Measurements from ENCODE around the gene CRYGN. TPM values are rescaled to one million over a fixed set of nuclear protein-coding genes. Genes with fewer than 3 reads are reported as not detected.

The CRYGN gene
- total RNA-seq, 2 donors from 2014 or later = 0.35 TPM; not detected in 1

DNA sequence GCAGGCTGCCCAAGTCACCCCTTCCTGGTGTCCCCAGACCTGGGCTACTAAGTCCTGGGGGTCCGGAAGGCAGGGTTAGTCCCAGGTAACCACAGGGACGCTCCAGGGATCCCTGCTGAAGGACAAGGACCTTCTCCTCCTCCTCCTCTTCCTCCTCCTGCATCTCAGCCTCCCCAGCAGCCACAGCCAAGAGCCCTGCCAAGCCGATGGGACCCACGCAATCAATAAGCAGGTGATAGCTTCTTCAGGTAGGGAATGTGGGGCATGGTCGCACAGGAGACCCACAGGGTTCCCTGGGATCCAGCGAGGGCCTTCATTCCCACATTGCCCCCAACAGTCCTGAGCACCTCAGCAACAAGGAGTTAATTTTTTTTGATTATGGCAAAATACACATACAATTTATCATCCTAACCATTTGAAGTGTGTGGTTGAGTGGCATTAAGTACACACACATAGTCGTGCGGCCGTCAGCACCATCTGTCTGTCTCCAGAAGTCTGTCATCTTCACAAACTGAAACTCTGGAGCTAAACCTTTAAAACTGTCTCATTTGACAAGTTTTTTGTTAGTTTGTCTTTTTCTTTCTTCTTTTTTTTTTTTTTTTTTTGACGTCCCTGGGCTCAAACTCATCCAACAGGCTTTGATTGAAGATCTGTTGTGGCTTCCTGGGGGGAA, 12.1 kb downstream of the CRYGN start:
- H3K36me3 ChIP-seq = no peaks in the 10 kb centered on the region
- H3K4me3 ChIP-seq = no peak overlapping the region
- no peaks in the 10 kb centered on the region for H3K9me3 ChIP-seq
- ATAC-seq (ENCODE audit: insufficient number of reproducible peaks, low FRiP score, low read depth) (no peak), DNase-seq (ENCODE audit: low spot score) (no peak)
- TF ChIP-seq, protein P1, sequence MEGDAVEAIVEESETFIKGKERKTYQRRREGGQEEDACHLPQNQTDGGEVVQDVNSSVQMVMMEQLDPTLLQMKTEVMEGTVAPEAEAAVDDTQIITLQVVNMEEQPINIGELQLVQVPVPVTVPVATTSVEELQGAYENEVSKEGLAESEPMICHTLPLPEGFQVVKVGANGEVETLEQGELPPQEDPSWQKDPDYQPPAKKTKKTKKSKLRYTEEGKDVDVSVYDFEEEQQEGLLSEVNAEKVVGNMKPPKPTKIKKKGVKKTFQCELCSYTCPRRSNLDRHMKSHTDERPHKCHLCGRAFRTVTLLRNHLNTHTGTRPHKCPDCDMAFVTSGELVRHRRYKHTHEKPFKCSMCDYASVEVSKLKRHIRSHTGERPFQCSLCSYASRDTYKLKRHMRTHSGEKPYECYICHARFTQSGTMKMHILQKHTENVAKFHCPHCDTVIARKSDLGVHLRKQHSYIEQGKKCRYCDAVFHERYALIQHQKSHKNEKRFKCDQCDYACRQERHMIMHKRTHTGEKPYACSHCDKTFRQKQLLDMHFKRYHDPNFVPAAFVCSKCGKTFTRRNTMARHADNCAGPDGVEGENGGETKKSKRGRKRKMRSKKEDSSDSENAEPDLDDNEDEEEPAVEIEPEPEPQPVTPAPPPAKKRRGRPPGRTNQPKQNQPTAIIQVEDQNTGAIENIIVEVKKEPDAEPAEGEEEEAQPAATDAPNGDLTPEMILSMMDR (IDR thresholded peaks at IDR 0.05) = no peak
- H3K27me3 ChIP-seq (replicated peaks; ENCODE audit: insufficient read depth) = no peaks in the 10 kb centered on the region
- H3K27ac ChIP-seq = peak overlapping the region in 1 of 2 donors; percentile 28
- peaks cover 23 to 53% of the 10 kb centered on the region in 2 donors for H3K4me1 ChIP-seq (ENCODE audit: control insufficient read depth in 1 of 2, low read depth in 2 of 2)

DNA sequence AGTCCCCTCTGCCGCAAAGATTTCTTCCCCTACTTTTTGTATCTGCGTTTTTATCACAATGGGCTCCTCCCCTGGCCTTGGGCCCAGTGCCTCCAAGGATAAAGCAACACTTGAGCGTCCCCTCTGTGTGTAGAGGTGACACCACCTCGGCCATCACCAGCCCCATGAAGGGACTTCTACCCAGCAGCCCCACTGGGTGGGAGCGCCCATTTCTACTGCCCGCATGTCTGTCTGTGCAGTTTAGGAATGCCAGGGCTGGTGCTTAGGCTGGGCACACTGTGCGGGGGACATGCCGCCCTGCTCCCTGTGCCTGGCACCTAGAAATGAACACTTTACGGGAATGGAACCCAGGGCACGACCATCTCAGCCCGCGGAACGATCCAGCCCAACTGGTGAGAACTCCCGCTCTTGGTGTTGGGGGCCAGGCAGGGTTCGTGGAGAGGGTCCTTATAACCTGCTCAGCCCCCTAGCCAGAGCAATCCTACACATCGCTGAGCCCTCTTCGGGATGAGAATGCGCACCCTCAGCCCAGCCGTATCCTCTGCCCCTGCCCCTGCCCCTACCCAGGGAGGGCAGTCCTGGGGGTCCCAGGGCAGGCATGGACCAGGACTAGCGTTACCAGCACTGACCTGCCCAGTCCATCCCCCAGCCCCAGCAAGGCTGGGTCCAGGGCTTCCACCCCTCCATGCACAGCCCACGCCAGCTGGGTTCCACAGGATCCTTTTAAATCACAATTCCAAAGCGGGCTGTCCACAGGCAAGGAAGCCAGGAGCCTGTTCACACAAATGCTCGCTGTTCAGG, 12.8 kb downstream of the CRYGN start:
- DNase-seq (ENCODE audit: low spot score) (no peak), ATAC-seq (ENCODE audit: insufficient number of reproducible peaks, low FRiP score, low read depth) (no peak)
- no peaks in the 10 kb centered on the region for H3K36me3 ChIP-seq
- peaks cover 23 to 53% of the 10 kb centered on the region in 2 donors for H3K4me1 ChIP-seq (ENCODE audit: control insufficient read depth in 1 of 2, low read depth in 2 of 2)
- TF ChIP-seq, protein P1 (IDR thresholded peaks at IDR 0.05) = no peak
- H3K27ac ChIP-seq = peak overlapping the region in 1 of 2 donors; percentile 56
- peaks cover 4% of the 10 kb centered on the region for H3K9me3 ChIP-seq
- peak overlapping the region; percentile 59 for H3K4me3 ChIP-seq
- no peaks in the 10 kb centered on the region for H3K27me3 ChIP-seq (replicated peaks; ENCODE audit: insufficient read depth)

DNA sequence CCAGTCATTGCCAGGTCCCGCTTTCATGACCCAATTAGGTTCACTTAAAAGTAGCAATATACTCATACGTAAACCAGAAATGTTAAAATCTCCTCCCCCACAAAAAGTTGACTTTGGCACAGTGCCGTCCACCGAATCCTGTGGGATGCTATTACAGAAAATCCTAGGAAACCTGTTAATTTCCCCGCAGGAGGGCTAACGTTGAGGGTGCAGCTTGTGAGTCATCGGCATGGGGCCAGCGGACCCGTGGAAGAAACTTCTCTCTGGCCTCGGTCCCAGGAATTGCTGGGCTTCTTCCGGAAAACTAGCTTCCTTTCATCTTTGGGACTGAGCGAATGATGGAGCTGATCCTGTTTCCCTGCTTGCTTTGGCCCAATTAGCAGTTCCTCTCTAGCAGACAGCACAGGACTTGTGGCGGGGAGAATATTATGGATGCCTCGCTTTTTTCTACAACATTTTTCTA, 13.5 kb downstream of the CRYGN start:
- H3K4me3 ChIP-seq = peak overlapping the region; percentile 59
- H3K27ac ChIP-seq = peak overlapping the region in 1 of 2 donors; percentile 56
- H3K36me3 ChIP-seq = no peaks in the 10 kb centered on the region
- H3K9me3 ChIP-seq = peaks cover 6% of the 10 kb centered on the region
- ATAC-seq (ENCODE audit: insufficient number of reproducible peaks, low FRiP score, low read depth) (peak; percentile 66), DNase-seq (ENCODE audit: low spot score) (peak; percentile 34)
- H3K27me3 ChIP-seq (replicated peaks; ENCODE audit: insufficient read depth) = no peaks in the 10 kb centered on the region
- H3K4me1 ChIP-seq (ENCODE audit: control insufficient read depth in 1 of 2, low read depth in 2 of 2) = peaks cover 23 to 53% of the 10 kb centered on the region in 2 donors
- TF ChIP-seq, protein P1 (IDR thresholded peaks at IDR 0.05) = no peak

DNA sequence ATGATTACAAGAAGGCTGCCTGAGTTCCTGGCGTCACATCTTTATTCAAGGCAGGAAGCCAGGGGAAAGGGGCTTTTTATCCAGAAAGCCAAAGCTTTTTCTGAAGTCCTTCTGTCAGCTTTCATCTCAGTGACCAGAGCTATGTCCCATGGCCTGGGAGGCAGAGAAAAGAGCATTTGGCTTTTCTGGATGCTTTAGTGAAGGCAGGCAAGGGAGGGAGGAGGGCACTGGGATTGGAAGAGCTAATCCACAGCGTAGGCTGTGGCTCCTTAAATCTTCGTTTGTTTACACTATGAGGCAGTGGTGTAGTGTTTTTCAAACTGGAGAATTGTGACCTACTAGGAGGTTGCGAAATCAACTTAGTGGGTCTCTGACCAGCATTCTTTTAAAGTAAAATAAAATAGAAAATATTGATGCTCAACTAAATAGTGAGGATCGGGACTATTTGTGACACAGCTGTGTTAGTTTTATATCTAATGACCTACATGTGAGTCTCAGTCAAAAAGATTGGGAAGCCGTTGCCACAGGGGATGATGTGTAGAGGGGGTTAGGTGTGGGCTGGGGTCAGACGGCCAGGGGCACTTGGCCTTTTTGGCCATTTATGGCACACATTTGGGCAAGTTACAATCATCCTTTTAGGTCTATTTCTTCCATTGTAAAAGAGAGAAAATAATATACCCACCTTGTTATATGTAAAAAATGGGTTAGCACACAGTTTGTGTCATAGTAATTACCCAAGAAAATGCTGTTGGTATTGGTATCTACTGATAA, 14.1 kb downstream of the CRYGN start:
- peaks cover 23 to 53% of the 10 kb centered on the region in 2 donors for H3K4me1 ChIP-seq (ENCODE audit: control insufficient read depth in 1 of 2, low read depth in 2 of 2)
- H3K36me3 ChIP-seq = no peaks in the 10 kb centered on the region
- peaks cover 6% of the 10 kb centered on the region for H3K9me3 ChIP-seq
- DNase-seq (ENCODE audit: low spot score) (no peak), ATAC-seq (ENCODE audit: insufficient number of reproducible peaks, low FRiP score, low read depth) (peak; percentile 51)
- H3K27me3 ChIP-seq (replicated peaks; ENCODE audit: insufficient read depth) = no peaks in the 10 kb centered on the region
- peak overlapping the region; percentile 59 for H3K4me3 ChIP-seq
- TF ChIP-seq, protein P1 (IDR thresholded peaks at IDR 0.05) = no peak
- peak overlapping the region in 1 of 2 donors; percentile 56 for H3K27ac ChIP-seq

Data from thoracic aorta (tissue), 2 donors.